Pulmonary artery endothelial cell (primary cell): ENCODE results near the gene CHAF1A. TPM values are rescaled to one million over a fixed set of nuclear protein-coding genes. Genes with fewer than 3 reads are reported as not detected.
A peak's percentile ranks its signal among the peaks of the same experiment; 100 is the strongest.

Experiments used
- DNase-seq: peaks from one replicate; pipeline ENCODE4 v3.0.0-alpha.2; 2011; ENCODE audit warnings: low read depth, low spot score
- total RNA-seq: library from RNA; depleted of rRNA; stranded (reverse); fragments of >200 nt; gene quantifications from 2 replicates; pipeline ENCODE4 v1.2.3, GENCODE V29; 2014

The CHAF1A gene
- total RNA-seq, 1 donor from 2014 or later = 23.1 TPM

DNA sequence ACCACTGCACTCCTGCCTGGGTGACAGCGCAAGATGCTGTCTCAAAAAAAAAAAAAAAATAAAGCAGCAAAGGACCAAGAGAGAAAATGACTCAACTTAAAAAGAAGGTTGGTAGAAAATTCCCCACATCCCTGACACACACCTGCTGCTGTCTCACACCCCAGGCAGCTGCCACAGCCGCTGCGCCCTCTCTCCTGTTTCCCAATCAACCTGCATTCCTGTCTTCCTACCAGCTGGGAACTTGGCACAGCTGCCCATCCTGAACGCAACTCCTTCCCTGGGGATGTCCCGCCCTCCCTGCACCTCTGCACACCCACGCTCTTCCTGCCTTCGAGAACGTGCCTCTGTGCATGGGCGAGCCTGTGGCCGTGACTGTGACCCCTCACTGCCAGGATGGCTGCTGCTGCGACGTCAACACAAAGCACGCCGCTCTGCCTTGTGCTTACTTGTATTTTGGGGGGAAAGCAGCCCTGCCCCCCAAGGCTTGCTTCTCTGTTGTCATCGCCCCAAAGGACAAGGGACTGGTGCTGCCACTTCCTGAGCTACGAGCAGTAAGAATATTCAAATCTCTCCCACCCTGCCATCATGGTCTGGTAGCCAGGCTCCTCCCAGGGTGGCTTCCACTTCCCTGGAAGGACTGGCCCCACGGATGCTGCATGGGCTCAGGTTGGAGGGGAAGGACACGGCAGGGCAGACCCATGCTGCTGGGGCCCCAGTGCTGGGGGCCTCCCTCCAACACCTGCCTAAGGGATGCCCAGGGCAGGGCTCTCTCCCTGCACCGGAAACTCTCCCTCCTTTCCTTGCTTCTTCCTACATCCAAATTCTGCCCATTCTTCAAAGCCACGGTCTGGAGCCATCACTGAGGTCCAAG lies 22.8 kb upstream of the CHAF1A start:
- DNase-seq = no peak

DNA sequence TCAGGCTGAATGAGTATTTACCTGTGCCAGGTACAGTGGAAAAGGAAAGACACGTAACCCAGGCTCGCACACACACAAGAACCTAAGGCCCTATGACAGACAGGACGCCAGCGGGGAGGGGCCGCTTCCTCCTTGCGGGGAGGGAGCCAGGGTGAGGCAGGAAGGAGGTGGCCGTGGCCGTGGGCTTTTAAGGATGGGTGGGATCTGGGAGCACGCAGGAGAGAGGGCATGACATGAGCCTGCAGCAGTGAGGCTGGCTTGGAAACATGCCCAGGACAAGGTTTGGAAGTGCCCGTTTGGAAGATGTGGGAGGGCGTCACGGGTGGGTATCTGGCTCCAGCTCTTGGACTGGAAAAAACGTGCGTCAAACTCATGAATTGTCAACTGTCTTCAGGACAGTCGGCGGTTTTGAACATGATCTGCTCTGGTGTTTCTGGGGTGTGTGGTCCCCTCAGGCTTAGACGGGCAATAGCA lies 22.1 kb upstream of the CHAF1A start:
- DNase-seq = no peak

DNA sequence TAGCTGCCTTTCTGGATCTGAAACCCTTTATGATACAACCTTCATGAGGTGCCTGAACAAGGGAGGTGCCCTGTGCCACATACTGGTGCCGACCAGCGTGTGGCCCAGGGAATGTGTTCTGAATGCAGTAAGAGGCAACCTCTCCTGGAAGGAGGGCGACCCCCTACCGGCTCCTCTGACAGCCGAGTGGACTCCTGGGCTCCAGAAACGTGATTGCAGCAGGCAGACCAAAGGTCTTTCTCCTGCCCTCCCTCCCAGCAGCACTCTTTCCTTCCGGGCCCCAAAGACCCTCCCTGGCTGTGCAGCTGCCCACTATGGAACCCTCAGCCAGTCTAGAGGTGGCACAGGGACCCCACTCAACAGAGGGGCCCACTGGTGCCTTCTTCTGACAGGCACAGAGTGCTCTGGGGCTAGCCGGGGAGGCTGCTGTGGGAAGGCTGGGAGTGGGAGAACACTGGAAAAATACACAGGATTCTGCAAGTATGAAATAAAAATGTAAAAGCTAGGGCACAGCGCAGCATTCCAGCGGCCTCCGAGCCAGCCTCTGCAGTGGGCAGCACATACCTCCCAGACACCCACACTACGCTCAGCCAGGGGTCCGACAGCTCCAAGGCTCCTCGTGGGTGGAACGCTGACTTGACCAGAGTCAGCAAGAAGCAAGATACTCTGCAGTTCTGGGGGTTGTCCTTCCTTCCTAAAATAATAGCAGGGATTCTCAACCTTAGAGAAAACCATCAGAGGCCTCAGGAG lies 17.0 kb upstream of the CHAF1A start:
- no peak for DNase-seq

DNA sequence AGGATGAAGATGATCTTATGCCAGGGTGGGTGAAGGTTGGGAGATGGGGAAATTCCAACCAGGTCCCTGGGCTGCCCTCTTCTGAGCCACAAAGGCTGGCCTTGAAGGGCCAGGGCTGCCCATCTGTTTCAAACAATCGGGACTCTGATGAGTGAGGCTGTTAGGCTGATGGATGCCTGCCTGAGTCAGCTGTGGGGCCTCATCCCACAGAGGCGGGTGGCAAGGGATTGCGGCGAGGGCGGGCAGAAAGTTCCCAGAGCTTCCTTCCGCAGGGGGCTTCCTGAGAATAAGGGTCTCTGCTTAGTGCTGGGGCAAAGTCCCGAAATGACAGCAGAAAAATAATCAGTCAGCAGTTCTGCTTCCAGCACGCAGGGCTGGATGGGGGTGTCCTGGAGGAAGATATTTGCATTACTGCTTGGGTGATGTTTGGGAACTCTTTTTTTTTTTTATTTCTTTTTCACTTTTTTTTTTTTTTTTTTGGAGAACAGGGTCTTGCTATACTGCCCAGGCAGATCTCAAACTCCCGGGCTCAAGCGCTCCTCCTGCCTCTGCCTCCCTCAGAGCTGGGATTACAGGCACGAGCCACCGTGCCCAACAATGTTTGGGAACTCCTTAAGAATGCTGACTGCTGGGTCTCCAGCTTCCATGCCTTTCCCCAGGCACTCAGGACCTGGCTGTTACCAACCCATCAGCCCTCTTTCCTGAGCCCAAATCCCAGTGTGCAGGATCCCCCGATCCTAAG lies 16.2 kb upstream of the CHAF1A start:
- no peak for DNase-seq

DNA sequence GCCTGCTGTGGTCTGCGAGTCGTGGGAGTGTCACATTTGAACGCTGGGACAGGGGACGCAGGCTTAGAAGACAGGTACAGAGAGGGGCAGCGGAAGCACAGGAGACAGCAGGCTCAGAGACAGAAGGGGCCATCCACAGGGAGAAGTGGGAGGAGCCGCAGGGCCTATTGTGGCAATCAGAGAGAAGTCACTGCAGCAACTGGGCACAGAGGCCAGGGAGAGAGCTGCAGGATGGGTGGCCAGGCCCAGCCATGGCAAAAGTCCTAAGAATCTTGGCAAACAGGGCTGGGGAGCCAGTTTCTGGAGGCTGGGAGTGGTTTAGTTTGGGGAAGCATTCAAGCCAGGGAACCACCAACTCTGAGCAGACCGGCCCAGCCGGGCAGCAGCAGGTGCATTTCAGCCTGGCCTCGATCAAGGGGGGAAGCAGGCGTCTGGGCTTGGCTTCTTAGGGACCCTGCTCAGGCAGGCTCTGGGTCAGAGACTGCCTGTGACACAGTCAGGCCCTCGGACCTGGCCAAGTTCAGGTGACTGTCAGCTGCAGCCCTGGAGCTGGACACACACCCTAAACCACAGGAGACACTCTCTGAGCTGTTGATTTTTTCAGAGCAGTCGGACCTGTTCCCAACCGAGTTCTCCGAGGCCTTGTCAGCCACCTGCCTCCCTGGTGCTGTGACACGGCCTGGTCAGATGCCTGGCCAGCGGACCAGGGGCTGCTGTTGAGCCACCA lies 13.9 kb upstream of the CHAF1A start:
- no peak for DNase-seq

GRCh38 chr19:4389064-4389375 lies 13.4 kb upstream of the CHAF1A start:
- no peak for DNase-seq

DNA sequence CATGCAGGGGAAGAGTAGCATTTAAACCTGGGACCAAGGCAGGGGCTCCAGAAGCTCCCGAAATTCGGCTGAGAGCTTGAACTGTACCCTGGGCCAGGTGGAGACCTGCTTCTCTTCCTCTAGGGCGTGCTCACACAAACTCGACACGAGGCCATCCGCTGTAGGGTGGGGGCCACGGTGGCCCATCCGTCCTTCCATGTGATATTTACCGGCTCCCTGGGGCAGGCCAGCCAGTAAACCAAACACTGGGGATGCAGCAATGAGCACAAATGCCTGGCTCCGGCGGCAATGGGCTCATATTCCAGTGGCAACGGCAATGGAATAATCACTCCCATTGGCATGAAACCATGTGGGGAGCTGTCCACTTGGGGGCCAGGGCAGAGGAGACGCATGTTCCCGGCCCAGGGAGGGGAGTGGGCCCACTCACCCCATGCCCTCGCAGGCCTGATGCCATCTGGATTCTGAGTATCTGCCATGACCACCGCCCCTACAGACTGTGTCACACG lies 12.9 kb upstream of the CHAF1A start:
- DNase-seq = no peak

- DNase-seq = peak; percentile 71
Measured at GRCh38 chr19:4390017-4390566, 12.3 kb upstream of the CHAF1A start.

DNA sequence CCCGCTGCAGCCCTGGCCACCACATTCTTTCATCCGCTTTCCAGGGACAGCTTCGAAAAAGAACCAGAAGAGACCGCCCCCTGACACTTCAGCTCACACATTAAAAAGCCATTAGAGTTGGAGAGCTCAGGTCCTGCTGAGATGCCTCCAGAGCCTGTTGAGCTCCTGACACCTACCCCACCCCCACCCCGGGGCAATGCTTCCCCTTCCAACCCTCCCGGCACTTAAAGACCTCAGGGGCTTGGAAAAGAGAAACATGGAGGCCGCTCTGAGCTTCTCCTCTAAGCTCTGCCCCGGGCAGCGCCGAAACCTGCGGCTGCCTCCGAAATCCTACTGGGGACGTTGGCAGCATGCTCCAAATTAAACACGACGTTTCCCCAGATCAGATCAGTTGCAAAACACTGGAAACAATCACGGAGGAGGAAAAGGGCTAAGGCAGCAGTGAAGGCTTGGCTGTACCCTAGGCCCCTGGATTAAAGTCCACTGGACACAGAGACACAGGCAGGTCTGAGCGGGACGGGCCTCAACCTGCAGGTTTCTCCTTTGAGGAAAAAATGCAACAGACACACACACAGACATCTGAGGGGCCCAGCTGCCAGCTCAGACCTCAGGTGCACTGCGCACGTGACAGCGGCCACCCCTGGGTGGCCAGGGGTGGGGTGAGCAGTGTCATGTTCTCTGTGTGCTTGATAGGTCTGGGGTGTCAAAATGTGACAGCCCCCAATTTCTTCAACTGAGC lies 11.7 kb upstream of the CHAF1A start:
- no peak for DNase-seq

GRCh38 chr19:4391306-4391693 lies 11.1 kb upstream of the CHAF1A start:
- DNase-seq = no peak

DNA sequence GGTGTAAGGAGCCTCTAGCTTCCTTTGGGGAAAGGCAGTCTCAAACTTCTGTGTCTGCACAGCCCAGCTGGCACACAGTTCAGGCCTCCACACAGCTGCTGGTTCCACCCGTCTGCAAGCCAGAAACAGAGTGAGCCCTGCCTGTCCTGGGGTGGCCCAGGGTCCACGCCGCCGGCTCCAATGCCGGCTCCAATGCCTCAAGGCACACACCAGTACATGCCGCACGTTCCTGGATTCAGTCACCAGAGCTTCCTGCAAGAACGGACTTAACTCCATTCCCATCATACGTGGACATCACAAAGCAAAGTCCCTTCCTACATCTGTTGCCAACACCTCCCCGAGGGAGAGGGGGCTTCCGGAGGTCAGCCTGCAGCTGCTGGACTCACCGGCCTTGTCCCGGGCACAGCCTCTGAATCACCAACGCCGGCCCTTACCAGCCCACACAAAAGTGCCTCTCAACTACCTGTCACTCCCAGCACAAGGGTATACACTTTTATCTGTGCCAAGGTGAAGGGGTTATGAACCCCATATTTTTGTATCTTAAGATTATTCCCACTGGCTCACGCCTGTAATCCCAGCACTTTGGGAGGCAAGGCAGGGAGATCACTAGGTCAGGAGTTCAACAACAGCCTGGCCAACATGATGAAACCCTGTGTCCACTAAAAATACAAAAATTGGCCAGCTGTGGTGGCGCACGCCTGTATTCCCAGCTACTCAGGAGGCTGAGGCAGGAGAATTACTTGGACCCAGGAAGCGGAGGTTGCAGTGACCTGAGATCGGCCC lies 10.5 kb upstream of the CHAF1A start:
- peak; percentile 100 for DNase-seq

GRCh38 chr19:4393947-4394590 lies 8.4 kb upstream of the CHAF1A start:
- no peak for DNase-seq

GRCh38 chr19:4396949-4397783 lies 5.3 kb upstream of the CHAF1A start:
- no peak for DNase-seq

DNA sequence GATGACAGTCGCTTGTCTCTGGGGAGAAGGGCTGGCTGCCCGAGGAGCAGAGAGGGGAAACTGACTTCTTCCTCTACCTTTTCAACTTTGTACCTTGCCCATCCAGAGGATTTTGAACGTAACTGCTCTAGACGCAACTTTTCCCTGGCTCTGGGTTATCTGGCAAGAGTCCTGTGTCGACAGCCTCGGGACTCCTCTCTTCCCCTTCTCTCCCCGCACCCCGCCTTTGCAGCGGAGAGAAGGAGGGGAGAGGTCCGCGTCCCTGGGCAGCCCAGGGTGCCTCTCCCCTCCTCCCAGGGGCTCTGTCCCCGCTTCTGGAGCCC lies 2.7 kb upstream of the CHAF1A start:
- no peak for DNase-seq

DNA sequence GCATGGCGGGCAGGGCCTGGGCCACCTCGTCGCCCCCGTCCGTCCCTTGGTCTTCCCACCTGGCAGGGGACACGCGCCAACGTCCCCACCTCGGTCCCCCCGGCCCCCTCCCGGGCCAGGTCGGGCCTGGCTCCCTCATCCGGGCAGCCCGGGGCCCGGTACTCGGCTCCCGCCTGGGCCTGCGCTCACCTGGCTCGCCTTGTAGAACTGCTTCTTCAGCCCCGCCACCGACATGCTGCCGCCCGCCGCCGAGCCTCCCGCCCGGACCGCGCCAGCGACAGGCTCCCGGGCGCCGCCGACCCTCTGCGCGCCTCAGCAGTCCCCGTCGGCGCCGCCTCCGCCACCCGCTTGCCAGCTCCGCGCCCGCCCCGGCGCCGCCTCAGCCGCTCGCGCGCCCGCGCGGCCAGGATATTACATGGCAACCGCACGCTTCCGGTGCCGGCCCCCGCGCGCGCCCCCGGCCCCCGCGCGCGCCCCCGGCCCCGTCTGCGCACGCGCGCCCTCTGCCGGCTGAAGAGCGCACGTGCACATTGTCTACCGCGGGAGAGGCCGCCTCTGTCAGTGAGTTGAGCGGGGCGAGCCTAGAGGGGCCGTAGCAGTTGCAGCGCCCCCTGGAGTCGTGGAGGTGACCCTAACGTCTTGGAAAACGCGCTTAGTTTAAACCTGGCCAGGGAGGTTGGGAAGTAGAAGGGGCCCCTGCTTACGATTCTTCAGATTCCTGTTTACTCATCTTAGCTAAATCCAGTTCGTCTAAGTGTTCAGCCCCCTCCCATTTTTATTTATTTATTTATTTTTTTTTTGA lies 2.1 kb upstream of the CHAF1A start, which contains the start of gene SH3GL1:
Gene SH3GL1, minus strand, starts transcription at position 413 of the 802 bp plus-strand sequence. Its CDS starts 179 bp downstream, at position 234.
- peak; percentile 76 for DNase-seq

- no peak for DNase-seq
Measured at GRCh38 chr19:4401769-4402170, 670 bp upstream of the CHAF1A start.
